B cell (primary cell): ENCODE measurements around the gene COL6A1.

ENCODE experiments used
- CTCF ChIP-seq: fragments of 200-600 bp; IDR thresholded peaks from one replicate; pipeline ENCODE4 v1.8.0; 2022; ENCODE audit warnings: antibody characterized with exemption, mild to moderate bottlenecking
- EZH2 ChIP-seq: IDR thresholded peaks from 2 replicates; pipeline ENCODE4 v1.6.1; 2012; ENCODE audit warnings: borderline replicate concordance, low read depth, mild to moderate bottlenecking, moderate library complexity, low read length; ENCODE audit not compliant: insufficient read depth, poor library complexity, severe bottlenecking

DNA sequence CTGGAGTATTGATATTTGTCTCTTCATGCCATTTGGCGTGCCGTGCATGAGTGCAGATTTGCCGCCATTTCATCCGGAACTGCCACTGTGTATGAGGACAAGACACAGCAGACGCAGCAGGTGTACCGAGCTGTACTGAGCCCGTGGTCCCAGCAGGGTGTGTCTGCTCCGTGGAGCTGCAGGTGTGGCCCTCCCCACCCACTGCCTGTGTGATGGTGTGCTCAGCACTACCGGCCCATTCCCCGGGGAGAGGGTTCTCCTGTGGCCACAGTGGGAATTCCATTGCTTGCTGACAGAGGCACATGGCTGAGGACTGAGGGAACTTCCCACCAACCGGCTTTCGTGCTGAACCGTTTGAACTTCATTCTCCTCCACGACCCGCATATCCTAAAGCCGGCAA lies 34.3 kb upstream of the COL6A1 start:
- TF ChIP-seq CTCF: no peak
- no peak for TF ChIP-seq EZH2
